HG02870 (cell line): ENCODE measurements around the gene AIMP2.
"Not testable (repeated sequence)": the region's sequence is repeated elsewhere in the genome, so short reads cannot be mapped to it uniquely, and the experiment has no call there.

Experiments
- ATAC-seq: cut with Tn5 transposase; IDR thresholded peaks from one replicate; pipeline ENCODE4 v1.9.1; 2021; ENCODE audit warnings: mild to moderate bottlenecking, moderate library complexity; ENCODE audit not compliant: unreplicated experiment

AIMP2 gene

DNA sequence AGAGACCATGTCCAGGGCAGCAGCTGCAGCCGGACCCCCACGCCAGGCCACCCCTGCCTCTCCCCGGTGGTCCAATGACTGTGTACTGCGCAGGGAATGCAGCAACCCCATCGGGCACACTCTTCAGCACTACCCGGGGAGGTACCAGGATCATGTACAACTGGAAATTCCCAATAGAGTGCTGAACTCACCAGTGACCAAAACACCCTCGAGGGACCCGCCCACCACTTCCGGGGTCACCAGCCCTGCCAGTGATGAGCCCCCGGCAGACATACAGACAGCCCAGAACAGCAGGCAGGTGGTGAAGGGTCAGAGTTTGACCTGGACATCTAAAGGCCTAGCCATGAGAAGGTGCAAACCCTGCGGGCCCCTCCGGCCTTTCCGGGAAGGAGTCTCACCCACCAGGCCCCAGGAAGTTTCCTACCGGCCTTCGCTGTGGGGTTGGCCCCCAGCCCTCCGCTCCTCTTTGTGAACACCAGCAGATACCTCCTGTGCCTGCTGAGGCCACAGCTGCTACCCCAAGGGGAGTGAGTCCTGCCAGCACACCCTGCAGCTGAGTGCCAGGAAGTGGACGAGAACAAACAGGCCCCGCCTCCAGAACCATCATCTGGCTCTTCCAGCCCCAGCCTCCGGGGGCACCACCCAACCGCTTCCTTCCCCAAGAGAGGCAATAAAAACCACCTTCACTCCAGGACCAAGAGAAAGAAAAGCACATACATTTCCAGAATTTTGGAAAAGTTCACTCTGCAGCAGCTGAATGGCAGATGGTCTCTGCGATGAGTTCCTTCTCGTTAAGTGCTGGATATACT, 17.1 kb downstream of the AIMP2 start:
- no peak for ATAC-seq

DNA sequence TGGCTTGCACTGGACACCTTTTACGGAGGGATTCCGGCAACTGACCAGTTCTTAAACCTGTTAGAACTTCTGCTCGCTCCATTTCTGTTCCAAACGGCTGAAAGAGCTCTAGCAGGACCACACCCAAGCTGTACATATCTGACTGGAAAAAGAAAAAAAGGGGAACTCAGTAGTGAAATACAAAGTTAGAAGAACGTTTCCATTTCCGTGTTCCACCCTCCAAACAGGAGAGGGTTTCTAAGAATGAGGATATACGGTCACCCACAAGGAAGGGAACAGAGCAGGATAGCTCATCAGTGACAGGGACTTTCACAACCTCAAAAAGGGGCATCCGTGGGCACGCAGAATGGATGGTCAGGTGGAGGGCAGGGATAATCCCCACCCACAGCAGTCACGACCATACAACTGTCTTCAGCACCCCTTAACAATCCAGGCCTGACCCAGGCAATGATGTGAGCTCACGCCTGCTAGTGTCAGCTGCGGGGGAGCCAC, 17.8 kb downstream of the AIMP2 start:
- ATAC-seq, result no peak

DNA sequence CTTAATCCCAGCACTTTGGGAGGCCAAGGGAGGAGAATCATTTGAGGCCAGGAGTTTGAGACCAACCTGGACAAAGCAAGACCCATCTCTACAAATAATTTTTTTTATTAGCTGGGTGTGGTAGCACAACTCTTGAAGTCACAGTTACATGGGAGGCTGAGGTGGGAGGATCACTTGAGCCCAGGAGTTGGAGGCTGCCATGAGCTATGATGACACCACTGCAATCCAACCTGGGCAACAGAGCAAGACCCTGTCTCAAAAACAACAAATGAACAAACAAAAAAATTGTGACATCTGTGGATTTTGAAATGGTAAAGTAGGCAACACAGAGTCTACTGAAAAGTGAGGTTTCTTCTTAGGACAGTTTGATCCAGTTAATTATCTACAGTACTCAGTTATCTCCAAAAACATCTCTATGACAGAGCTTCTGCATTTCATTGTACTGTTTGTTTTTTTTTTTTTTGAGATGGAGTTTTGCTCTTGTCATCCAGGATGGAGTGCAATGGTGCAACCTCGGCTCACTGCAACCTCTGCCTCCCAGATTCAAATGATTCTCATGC, 18.8 kb downstream of the AIMP2 start:
- no peak for ATAC-seq

DNA sequence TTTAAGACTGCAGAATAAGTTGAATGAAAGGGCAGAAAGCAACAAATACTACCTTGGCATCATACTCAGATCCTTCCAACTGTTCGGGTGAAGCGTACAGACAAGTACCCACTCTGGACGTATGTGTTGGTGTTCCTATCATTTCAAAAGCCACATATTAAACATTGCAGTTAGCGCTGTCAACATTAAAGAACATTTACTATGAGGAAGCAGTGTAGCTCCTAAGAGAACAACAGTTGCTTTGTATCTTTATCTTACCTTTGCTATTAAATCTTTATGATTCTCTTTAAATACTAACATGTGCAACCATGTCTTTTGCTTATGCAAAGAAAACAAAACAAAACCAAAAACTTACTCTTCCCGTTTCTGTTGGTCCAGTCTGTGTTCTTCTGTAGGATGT, 19.5 kb downstream of the AIMP2 start:
- ATAC-seq, result no peak

DNA sequence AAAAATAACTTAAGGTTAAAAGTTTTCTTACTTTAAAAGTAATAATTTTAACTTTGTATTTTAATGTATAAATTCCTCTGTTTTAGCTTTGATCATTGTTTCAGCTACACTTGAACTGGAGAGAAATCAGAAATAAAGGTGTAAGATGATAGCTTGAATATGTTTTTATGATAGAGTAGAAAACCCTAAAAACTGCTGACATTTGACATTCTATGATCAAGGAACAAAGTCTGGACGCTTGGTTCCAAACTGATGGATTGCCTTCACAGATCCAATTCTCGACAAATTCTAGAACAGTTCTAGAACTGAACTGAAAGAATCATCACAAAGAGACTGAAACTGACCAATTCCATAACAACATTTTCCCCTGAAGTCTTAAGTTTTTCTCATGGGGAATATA, 21.9 kb downstream of the AIMP2 start, which contains the start of gene ANKRD61:
Gene ANKRD61 (plus strand): TSS at position 389 of the 400 bp plus-strand sequence. CDS start 0 bp downstream, at position 389.
- ATAC-seq, result no peak

DNA sequence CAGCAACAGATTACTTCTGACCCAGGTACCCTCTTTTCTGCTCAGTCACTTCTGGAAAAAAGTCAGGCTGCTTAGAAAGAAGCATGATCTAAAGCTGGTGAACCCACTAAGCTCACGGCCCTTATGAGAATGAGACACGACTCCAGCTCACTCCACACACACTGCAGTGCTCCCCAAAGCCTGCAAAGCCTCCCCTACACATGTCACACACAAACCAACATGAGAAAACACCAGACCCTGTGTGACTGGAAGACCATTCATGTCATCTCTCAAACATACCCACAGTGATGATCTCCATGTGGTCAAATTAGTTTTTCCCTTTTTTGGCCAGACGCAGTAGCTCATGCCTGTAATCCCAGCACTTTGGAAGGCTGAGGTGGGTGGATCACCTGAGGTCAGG, 22.5 kb downstream of the AIMP2 start:
- ATAC-seq, result no peak

DNA sequence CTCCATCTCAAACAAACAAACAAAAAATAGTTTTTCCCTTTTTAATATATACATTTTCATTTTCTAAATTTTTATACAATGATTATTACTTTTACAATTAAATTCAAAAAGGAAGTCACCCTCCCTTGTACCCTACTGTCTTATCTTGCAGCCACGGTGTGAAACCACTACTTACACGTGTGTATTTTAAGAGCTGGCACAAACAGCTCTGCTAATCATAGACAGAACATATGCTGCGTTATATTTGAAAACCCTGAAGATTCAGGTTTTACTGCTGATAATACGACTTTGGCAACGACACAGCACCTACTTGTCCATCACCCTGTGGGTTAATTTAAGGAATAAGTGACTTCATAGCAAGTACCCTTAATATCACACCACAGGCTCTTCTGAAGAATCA, 23.1 kb downstream of the AIMP2 start:
- ATAC-seq, result no peak

DNA sequence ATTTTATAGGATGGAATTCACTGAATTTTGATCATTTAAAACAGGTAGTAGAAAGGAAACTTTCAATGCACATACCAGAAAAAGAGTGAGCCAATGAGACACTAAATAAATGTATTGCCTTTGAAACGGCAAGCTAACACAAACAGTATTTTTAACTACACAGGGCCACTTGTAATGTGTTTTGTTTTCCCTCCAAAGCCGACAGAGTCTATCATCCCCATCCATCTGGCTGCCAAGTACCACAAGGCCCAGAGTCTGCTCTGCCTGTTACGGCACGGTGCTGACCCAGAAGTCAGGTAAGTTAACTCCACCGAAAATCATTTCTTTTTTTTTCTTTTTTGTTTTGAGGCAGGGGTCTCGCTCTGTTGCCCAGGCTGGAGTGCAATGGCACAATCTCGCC, 23.6 kb downstream of the AIMP2 start:
- no peak for ATAC-seq

DNA sequence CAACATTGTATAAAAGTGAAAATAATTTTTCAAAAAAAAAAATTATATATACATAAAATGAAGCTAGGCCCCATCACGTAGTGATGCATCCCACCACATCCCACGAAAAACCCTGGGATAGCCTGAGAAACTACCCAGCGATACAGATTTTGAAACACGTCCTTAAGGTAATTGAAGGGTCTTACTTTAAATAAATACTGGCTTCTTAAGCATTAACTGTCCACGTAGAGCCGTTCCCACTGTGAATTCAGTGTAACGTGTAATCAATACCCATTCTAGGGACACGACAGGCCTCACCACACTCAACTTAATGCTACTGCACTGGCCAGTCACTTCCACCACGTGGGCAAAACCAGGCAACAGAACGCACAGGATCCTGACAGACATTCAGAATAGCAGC, 26.1 kb downstream of the AIMP2 start:
- no peak for ATAC-seq

DNA sequence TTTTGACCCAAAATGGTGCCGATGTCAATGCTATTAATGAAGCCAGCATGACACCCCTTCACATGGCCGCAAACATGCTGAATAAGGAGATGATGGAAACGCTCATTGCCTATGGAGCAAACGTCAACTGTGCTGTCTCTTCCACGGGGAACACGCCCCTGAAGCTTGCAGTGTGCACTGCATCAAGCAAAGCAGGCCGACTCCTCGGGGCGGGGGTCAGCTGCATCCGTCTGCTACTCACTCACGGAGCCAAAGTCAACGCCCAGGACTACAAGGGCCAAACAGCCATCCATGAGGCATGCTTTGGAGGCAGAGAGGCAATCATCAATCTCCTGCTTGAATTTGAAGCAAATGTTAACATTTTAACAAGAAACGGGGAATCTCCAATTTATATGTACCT, 26.6 kb downstream of the AIMP2 start:
- no peak for ATAC-seq

DNA sequence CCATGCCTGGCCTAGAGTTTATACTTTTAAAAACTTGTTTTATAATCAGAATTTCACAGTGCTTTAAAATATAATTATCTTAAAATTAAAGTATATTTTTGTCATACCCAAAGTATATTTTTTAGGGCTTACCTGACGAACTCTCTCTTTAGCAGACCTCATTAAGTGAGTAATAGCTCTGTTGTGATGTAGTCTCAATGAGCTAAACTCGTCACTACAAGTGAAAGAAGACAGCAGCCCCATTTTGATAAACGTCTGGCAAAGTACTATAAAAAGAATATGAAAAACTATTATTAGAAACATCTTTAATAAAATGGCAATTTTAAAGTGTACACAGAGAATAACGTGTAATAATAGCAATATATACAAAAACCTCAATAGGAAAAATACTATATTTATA, 40.7 kb downstream of the AIMP2 start:
- no peak for ATAC-seq

DNA sequence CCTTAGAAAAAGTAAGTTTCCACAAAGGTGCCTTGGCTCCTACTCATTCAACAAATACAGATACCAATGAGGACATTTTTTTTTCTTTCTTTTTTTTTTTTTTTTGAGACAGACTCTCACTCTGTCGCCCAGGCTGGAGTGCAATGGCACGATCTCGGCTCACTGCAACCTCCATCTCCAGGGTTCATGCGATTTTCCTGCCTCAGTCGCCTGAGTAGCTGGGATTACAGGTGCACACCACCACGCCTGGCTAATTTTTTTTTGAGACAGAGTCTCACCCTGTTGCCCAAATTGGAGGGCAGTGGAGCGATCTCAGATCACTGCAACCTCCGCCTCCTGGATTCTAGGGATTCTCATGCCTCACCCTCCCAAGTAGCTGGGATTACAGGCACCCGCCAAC, 42.1 kb downstream of the AIMP2 start:
- not testable (repeated sequence) for ATAC-seq

DNA sequence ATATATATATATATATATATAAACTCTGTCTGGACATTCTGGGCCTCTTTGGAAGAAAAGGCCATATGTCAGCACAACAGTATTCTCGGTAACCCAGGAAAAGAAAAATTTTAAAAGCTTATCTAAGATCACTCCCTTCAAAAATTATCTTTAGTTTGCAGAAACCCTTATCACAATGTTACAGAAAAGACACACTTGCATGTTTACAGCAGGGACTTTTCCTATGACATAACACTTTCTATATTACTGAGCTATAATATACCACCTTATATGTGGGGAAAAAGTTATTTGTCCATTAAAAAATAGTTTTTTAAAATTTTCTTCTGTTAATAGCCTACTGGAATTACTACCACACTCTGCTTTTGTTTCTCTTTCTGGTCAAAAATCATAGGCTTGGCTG, 47.5 kb downstream of the AIMP2 start:
- no peak for ATAC-seq

DNA sequence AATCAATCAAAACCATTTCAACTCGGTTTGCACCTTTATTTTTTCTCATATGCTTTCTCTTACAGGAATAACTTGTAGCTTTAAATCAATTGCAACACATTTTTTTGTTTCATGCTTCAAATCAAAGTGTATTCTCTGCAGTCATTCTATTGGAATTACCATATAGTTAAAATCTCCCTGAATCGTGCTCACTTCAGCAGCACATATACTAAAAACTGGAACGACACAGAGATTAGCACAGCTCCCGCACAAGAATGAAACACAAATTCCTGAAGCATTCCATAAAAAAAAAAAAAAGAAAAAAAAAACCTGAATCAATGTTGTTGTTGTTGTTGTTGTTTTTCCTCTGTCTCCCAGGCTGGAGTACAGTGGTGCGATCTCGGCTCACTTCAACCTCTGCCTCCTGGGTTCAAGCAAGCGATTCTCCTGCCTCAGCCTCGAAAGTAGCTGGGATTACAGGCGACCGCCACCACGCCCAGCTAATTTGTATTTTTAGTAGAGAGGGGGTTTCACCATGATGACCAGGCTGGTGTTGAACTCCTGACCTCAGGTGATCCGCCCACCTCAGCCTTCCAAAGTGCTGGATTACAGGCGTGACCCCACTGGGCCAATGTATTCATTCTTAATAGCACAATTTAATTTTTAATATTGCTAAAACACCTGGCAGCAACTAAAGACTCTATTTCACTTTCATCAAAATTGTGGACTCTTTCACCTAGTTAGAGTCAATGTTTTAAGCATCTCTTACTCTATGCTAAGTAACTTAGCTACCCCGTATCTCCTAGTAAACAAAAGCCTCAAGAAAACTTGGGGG, 48.5 kb downstream of the AIMP2 start:
- no peak for ATAC-seq

DNA sequence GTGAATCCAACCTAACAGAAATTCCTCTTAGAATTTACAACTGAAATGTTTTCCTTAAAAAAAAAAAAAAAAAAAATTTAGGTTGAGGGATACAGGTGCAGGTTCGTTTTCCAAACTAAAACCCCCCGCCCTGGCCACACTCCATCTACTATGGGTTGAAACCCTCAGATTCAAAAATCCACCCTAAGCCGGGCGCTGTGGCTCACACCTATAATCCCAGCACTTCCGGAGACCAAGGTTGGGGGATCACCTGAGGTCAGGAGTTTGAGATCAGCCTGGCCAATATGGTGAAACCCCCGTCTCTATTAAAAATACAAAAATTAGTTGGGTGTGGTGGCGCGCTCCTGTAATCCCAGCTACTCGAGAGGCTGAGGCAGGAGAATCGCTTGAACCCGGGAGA, 50.9 kb downstream of the AIMP2 start:
- ATAC-seq, result not testable (repeated sequence)

DNA sequence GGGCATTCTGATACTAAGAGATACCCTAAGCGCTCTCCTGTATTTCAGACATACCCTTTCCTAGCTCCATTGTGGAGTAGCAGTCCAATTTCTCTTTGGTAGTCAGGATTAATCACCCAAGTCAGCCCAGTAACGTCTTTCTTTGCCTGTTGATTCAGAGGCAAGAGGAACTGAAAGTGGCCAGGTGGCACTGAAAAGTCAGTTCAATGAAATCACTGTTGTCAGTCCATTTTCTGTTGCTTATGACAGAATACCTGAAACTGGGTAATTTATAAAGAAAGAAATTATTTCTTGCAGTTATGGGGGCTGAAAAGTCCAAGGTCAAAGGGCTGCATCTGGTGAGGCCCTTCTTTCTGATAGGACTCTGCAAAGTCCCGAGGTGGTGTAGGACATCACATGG, 62.3 kb downstream of the AIMP2 start:
- peak; percentile 77 for ATAC-seq
